WERI-Rb-1 (cell line): ENCODE data around the gene IDE.
A peak's percentile ranks its signal among the peaks of the same experiment; 100 is the strongest.

Experiments
- DNase-seq: peaks from one replicate; pipeline ENCODE4 v3.0.0-alpha.2; 2020
- H3K27ac ChIP-seq: fragments of 250-450 bp; sonication (Bioruptor Pico); 2 replicates; pipeline ENCODE4 v1.5.1; 2020; ENCODE audit warnings: mild to moderate bottlenecking, moderate library complexity
- H3K27me3 ChIP-seq: fragments of 250-450 bp; sonication (Bioruptor Pico); 2 replicates; pipeline ENCODE4 v1.5.1; 2021; ENCODE audit warnings: mild to moderate bottlenecking, low read depth, moderate library complexity; ENCODE audit not compliant: insufficient read depth, severe bottlenecking
- H3K36me3 ChIP-seq: fragments of 250-450 bp; sonication (Bioruptor Pico); 2 replicates; pipeline ENCODE4 v1.5.1; 2020; ENCODE audit warnings: mild to moderate bottlenecking, moderate library complexity
- H3K4me3 ChIP-seq: 2 replicates; pipeline ENCODE4 v1.5.1; 2011; ENCODE audit warnings: low read depth, mild to moderate bottlenecking, control low read depth, low read length
- H3K9me3 ChIP-seq: fragments of 250-450 bp; sonication (Bioruptor Pico); 2 replicates; pipeline ENCODE4 v1.5.1; 2021; ENCODE audit warnings: mild to moderate bottlenecking, moderate library complexity; ENCODE audit not compliant: severe bottlenecking
- TF ChIP-seq, protein P1 (sequence below): IDR thresholded peaks from 2 replicates; pipeline ENCODE4 v1.5.1; 2011; ENCODE audit warnings: low read depth, mild to moderate bottlenecking, control low read depth, inconsistent platforms, low read length

Gene IDE

DNA sequence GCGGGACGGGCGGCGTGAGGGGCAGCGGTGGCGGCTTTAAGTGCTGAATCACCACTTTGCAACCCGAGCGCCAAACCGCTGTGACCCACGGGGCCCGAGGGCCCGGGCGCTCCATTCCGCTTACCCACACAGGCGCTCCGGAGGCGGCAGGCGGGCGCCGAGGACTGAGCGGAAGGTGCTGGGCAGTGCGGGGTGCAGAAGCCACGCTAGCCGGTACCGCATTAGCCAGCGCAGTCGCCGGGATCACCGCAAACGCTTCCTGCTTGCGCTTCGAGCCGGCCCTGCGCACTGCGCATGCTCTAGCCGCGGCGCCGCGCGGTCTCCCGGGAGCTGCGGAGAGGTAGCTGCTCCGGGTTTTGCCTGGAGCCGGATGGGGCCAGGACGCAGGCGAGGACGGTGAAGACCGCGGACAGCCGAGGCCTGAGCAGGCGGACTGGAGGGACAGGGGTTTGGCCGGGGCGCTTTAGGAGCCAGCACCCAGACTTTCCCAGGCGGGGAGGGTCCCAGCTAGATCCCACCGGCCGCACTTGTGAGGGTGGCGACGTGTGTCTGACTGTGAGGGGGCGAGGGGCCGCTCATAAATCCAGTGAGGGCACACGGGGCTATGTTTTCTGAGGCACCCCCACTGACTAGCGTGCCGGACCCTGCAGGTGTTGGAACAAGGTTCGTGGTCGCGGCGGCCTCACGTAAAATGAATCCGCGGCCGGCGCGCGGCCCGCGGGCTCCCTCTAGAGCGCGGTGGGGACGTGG lies at the start of gene IDE:
Gene IDE (minus strand): TSS at position 296 of the 750 bp plus-strand sequence. CDS start 74 bp downstream, at position 222.
- H3K27ac ChIP-seq, result peak within 1 kb of the TSS; percentile 89
- no peaks in the 10 kb centered on the region for H3K27me3 ChIP-seq
- H3K4me3 ChIP-seq, result peak within 1 kb of the TSS; percentile 93
- no peaks in the 10 kb centered on the region for H3K9me3 ChIP-seq
- peaks cover 26% of the 10 kb centered on the region for H3K36me3 ChIP-seq
- TF ChIP-seq, protein P1, sequence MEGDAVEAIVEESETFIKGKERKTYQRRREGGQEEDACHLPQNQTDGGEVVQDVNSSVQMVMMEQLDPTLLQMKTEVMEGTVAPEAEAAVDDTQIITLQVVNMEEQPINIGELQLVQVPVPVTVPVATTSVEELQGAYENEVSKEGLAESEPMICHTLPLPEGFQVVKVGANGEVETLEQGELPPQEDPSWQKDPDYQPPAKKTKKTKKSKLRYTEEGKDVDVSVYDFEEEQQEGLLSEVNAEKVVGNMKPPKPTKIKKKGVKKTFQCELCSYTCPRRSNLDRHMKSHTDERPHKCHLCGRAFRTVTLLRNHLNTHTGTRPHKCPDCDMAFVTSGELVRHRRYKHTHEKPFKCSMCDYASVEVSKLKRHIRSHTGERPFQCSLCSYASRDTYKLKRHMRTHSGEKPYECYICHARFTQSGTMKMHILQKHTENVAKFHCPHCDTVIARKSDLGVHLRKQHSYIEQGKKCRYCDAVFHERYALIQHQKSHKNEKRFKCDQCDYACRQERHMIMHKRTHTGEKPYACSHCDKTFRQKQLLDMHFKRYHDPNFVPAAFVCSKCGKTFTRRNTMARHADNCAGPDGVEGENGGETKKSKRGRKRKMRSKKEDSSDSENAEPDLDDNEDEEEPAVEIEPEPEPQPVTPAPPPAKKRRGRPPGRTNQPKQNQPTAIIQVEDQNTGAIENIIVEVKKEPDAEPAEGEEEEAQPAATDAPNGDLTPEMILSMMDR, result peak; percentile 86
- peak; percentile 95 for DNase-seq

DNA sequence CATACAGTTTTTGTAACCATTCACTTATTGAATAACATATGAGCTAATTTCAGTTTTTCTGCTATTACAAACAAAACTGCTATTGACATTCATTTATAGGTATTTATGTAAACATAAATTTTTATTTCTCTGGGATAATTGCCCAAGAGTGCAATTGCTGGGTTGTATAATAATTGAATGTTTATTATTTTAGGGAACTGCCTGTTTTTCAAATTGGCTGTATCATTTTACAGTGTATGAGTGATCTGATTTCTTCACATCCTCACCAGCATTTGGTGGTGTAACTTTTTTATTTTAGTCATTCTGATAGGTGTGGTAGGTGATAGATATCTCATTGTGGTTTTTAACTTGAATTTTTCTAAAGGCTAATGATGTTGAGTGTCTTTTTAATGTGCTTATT lies 45.5 kb upstream of the IDE start:
- H3K36me3 ChIP-seq, result peaks cover 90% of the 10 kb centered on the region
- no peak overlapping the region for H3K4me3 ChIP-seq
- H3K27ac ChIP-seq, result no peak overlapping the region
- no peaks in the 10 kb centered on the region for H3K27me3 ChIP-seq
- TF ChIP-seq, protein P1, result no peak
- no peaks in the 10 kb centered on the region for H3K9me3 ChIP-seq
- no peak for DNase-seq

DNA sequence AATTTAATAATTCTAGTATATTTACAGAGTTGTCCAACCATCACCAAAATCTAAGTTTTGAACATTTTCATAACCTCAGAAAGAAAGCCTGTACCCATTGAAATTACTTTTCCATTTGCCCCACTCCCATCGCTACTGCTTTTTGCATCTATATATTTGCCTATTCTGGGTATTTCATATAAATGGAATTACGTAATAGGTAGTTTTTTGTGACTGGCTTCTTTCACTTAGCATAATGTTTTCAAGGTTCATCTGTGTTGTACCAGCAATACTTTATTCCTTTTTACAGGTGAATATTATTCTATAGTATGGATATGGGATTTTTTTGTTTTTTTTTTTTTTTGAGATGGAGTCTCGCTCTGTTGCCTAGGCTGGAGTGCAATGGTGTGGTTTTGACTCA lies 41.6 kb upstream of the IDE start:
- Histone ChIP-seq H3K27ac (no peak overlapping the region), H3K36me3 (peaks cover 86% of the 10 kb centered on the region)

DNA sequence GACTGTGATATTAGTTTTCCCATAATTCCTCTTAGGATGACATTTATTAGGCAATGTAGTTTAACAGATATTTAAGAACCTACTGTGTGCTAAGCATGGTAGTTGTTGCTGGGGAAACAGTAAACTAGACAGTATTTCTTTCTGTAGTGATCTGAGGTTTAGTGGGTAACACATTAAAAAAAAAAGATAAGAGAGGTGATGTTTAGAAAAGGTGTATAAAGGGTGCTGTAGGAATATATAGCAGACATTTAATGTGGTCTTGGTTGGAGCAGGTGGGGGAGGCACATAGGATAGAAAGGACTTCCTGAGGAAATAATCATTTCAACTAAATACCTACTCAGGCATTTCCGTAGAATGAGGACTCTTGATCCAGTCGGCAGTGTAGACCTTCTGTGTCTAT lies 30.9 kb upstream of the IDE start:
- Histone ChIP-seq H3K27ac (no peak overlapping the region), H3K9me3 (no peaks in the 10 kb centered on the region), H3K4me3 (no peak overlapping the region), H3K36me3 (peaks cover 39% of the 10 kb centered on the region), H3K27me3 (no peaks in the 10 kb centered on the region)
- no peak for DNase-seq
- TF ChIP-seq, protein P1, result no peak

More for the DNA sequence above, 41.6 kb upstream of the IDE start:
- no peaks in the 10 kb centered on the region for H3K27me3 ChIP-seq
- TF ChIP-seq, protein P1, result no peak
- no peak overlapping the region for H3K4me3 ChIP-seq
- no peaks in the 10 kb centered on the region for H3K9me3 ChIP-seq
- no peak for DNase-seq

DNA sequence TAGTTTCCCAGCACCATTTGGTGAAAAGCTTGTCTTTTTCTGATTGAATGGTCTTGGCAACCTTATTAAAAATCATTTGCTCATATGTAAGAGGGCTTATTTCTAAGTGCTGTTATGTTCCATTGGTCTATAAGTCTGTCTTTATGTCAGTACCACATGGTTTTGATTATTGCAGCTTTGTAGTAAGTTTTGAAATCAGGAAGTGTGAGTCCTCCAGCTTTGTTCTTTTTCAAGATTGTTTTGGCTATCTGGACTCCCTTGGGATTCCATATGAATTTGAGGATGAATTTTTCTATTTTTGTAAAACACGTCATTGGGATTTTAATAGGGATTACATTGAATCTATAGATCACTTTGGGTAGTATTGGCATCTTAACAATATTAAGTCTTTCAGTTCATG lies 24.4 kb upstream of the IDE start:
- Histone ChIP-seq H3K4me3 (no peak overlapping the region), H3K27ac (no peak overlapping the region), H3K9me3 (no peaks in the 10 kb centered on the region), H3K36me3 (peaks cover 7% of the 10 kb centered on the region), H3K27me3 (no peaks in the 10 kb centered on the region)
- TF ChIP-seq, protein P1, result no peak
- DNase-seq, result no peak

DNA sequence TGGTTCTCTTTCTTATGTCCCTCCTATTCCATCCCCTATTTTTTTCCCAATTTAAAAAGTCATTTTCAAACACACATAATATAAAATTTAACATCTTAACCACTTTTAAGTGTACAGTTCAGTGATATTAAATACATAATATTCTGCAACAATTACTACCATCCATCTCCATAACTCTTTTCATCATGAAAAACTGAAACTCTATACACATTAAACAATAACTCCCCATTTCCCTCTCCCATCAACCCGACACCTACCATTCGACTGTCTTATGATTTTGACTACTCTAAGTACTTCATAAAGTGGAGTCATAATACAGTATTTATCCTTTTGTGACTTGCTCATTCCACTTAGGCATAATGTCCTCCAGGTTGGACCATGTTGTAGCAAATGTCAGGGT lies 21.6 kb upstream of the IDE start:
- Histone ChIP-seq H3K27ac (no peak overlapping the region), H3K4me3 (no peak overlapping the region), H3K9me3 (no peaks in the 10 kb centered on the region), H3K27me3 (no peaks in the 10 kb centered on the region), H3K36me3 (peaks cover 10% of the 10 kb centered on the region)
- no peak for DNase-seq
- TF ChIP-seq, protein P1, result no peak
